ENCODE measurements around the gene NR6A1. TPM values are rescaled to one million over a fixed set of nuclear protein-coding genes. Genes with fewer than 3 reads are reported as not detected.
A peak's percentile ranks its signal among the peaks of the same experiment; 100 is the strongest.

The NR6A1 gene
- total and polyA plus RNA-seq, 2 of the 13 experiments (the other 11 are each of a cell fraction or from before 2014, with no cell fraction given), result 28.1 to 31.5 TPM

DNA sequence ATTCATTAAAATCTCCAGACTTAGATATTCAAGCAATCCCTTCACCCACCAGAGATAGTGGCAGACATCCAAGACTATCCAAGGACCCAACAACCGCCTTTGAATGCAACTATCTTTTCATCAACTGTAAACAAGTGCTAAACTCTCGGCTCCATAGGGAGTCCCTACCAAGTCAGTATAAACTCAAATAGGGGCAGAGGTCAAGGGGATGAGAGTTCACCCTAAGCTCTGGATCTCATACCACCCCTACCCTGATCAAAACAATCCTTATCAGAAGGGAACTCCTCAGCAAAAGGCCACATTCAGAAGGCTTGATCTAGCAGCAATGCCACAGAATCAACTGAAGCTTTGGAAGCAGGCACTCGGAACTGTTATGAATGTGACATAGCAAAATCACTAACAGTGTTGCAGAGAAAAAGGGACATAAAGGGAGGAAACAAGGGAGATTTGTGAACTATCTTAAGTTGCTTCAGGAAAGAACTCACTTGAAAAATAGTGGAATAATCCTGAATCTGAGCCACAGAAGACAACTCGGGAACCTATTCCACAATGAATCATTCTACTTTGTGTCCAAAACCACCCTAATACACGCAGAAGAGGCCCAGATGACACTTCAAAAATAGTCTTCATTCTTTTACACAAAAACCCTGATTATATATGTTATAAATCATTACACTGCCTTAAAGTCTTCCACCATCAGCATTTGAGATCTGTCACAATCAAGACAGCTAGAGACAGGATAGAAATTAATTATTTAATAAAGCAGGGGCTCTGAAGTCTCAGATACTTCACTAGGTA is 49.8 kb downstream of the NR6A1 start (continued):
- TF ChIP-seq, protein P1, sequence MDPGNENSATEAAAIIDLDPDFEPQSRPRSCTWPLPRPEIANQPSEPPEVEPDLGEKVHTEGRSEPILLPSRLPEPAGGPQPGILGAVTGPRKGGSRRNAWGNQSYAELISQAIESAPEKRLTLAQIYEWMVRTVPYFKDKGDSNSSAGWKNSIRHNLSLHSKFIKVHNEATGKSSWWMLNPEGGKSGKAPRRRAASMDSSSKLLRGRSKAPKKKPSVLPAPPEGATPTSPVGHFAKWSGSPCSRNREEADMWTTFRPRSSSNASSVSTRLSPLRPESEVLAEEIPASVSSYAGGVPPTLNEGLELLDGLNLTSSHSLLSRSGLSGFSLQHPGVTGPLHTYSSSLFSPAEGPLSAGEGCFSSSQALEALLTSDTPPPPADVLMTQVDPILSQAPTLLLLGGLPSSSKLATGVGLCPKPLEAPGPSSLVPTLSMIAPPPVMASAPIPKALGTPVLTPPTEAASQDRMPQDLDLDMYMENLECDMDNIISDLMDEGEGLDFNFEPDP (CRISPR knock-in tag; conservative IDR thresholded peaks at IDR 0.05), result no peak
- TF ChIP-seq ZNF343 (CRISPR knock-in tag; IDR thresholded peaks at IDR 0.05) (no peak), ZSCAN9 (CRISPR knock-in tag; IDR thresholded peaks at IDR 0.05; ENCODE audit: borderline replicate concordance) (peak; percentile 66; the same call in 1 of the 2 replicates), ZNF781 (CRISPR knock-in tag; IDR thresholded peaks at IDR 0.05; ENCODE audit: borderline replicate concordance, not compliant biosample characterization) (no peak), CREB1 (IDR thresholded peaks at IDR 0.05) (no peak), CREB1 (CRISPR knock-in tag; IDR thresholded peaks at IDR 0.05) (peak; percentile 63), CENPX (CRISPR knock-in tag; IDR thresholded peaks at IDR 0.05) (no peak), SALL1 (CRISPR knock-in tag; IDR thresholded peaks at IDR 0.05) (peak; percentile 73; the same call in 1 of the 2 replicates)
- TF ChIP-seq, protein P2, sequence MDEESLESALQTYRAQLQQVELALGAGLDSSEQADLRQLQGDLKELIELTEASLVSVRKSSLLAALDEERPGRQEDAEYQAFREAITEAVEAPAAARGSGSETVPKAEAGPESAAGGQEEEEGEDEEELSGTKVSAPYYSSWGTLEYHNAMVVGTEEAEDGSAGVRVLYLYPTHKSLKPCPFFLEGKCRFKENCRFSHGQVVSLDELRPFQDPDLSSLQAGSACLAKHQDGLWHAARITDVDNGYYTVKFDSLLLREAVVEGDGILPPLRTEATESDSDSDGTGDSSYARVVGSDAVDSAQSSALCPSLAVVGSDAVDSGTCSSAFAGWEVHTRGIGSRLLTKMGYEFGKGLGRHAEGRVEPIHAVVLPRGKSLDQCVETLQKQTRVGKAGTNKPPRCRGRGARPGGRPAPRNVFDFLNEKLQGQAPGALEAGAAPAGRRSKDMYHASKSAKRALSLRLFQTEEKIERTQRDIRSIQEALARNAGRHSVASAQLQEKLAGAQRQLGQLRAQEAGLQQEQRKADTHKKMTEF (CRISPR knock-in tag; IDR thresholded peaks at IDR 0.05), result peak; percentile 64
